ENCODE results near the gene KLHDC9. TPM values are rescaled to one million over a fixed set of nuclear protein-coding genes. Genes with fewer than 3 reads are reported as not detected.
A peak's percentile ranks its signal among the peaks of the same experiment; 100 is the strongest.

Gene KLHDC9
- total and polyA plus RNA-seq, 2 donors from 2014 or later = 21.9 to 32.2 TPM

GRCh38 chr1:161086457-161086856 lies 11.7 kb upstream of the KLHDC9 start:
- no peak for FAIRE-seq
- Histone ChIP-seq H3K27ac (ENCODE audit: low read depth in 2 of 2, low read length in 2 of 2) (no peak overlapping the region), H3K9ac (ENCODE audit: low read length in 3 of 3) (no peak overlapping the region), H3K9me3 (ENCODE audit: control insufficient read depth in 2 of 3, insufficient read depth in 1 of 3, low read length in 3 of 3) (no peaks in the 10 kb centered on the region), H3K36me3 (ENCODE audit: control insufficient read depth in 2 of 3, insufficient read depth in 3 of 3, low read length in 3 of 3) (no peaks in the 10 kb centered on the region), H3K27me3 (ENCODE audit: control insufficient read depth, insufficient read depth, low read length) (no peaks in the 10 kb centered on the region), H3K4me1 (ENCODE audit: control insufficient read depth in 2 of 3, insufficient read depth in 2 of 3, low read depth in 1 of 3, low read length in 3 of 3) (peaks cover 0 to 9% (median 7%) of the 10 kb centered on the region in 3 donors), H3K4me3 (ENCODE audit: low read length in 3 of 3) (no peak overlapping the region)
- intact Hi-C loops (cut with DNase I) = loop anchor here (5.0 kb wide), 1 partner anchor 84 kb away; no protein-coding TSS in a partner anchor
- no peak for DNase-seq
- no peak for TF ChIP-seq CTCF (IDR thresholded peaks at IDR 0.05; ENCODE audit: borderline replicate concordance, extremely low read depth, insufficient read depth)

- H3K4me1 ChIP-seq (ENCODE audit: control insufficient read depth in 2 of 3, insufficient read depth in 2 of 3, low read depth in 1 of 3, low read length in 3 of 3) = peaks cover 0 to 9% (median 7%) of the 10 kb centered on the region in 3 donors
- peak overlapping the region; percentile 69 to 72 for H3K27ac ChIP-seq (ENCODE audit: low read depth in 2 of 2, low read length in 2 of 2)
- no peak for FAIRE-seq
Measured at GRCh38 chr1:161088587-161089110, 9.5 kb upstream of the KLHDC9 start.

DNA sequence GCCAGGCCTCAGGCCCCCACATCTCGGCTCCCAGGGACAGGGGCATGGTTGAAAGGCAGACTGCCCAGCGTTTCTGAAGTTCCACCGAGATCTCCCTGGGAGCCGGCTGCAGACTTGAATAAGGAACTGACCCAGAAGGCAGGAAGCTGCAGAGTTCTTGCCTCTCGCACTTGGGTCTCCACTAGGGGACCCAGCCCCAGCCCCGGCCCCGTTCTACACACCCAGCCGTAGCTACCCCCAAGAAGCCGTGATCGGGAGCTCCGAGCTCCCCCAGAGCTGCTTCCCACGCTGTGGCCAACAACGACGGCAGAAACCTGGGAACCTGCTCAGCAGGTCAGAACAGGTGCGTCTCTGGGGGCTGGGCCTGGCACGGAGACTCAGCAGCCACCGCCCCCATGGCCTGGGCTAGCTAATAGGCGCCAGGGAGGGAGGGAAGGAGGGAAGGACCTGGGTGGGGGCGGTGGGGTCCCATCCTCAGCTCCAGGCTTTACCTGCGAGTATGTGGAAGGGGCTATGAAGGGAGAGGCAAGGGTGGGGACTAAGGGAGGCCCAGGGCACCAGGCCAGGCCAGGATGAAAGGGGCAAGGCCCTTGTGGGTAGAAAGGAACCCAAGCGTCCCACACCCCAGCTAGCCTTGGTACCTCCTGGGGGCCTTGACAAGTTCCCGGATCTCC lies 8.8 kb upstream of the KLHDC9 start, which contains the start of gene NECTIN4:
Gene NECTIN4, minus strand, starts transcription at position 308 of the 674 bp plus-strand sequence. Its CDS starts 262 bp downstream, at position 46.
- no peak for TF ChIP-seq CTCF (IDR thresholded peaks at IDR 0.05; ENCODE audit: borderline replicate concordance, extremely low read depth, insufficient read depth)
- no peak for FAIRE-seq
- Histone ChIP-seq H3K9ac (ENCODE audit: low read length in 3 of 3) (peak within 1 kb of the TSS in 2 of 3 donors; percentile 24 to 44), H3K36me3 (ENCODE audit: control insufficient read depth in 2 of 3, insufficient read depth in 3 of 3, low read length in 3 of 3) (no peaks in the 10 kb centered on the region), H3K27ac (ENCODE audit: low read depth in 2 of 2, low read length in 2 of 2) (peak within 1 kb of the TSS; percentile 69 to 72), H3K9me3 (ENCODE audit: control insufficient read depth in 2 of 3, insufficient read depth in 1 of 3, low read length in 3 of 3) (no peaks in the 10 kb centered on the region), H3K27me3 (ENCODE audit: control insufficient read depth, insufficient read depth, low read length) (no peaks in the 10 kb centered on the region), H3K4me3 (ENCODE audit: low read length in 3 of 3) (peak within 1 kb of the TSS in 2 of 3 donors; percentile 34 to 45), H3K4me1 (ENCODE audit: control insufficient read depth in 2 of 3, insufficient read depth in 2 of 3, low read depth in 1 of 3, low read length in 3 of 3) (peaks cover 0 to 9% (median 4%) of the 10 kb centered on the region in 3 donors)
- intact Hi-C loops (cut with DNase I) = loop anchor here (5.0 kb wide), 1 partner anchor 87 kb away; no protein-coding TSS in a partner anchor
- peak; percentile 61 to 89 (median 69) for DNase-seq

More at GRCh38 chr1:161088587-161089110, 9.5 kb upstream of the KLHDC9 start:
- DNase-seq = no peak
- H3K27me3 ChIP-seq (ENCODE audit: control insufficient read depth, insufficient read depth, low read length) = no peaks in the 10 kb centered on the region
- H3K9me3 ChIP-seq (ENCODE audit: control insufficient read depth in 2 of 3, insufficient read depth in 1 of 3, low read length in 3 of 3) = no peaks in the 10 kb centered on the region
- no peaks in the 10 kb centered on the region for H3K36me3 ChIP-seq (ENCODE audit: control insufficient read depth in 2 of 3, insufficient read depth in 3 of 3, low read length in 3 of 3)
- TF ChIP-seq CTCF (IDR thresholded peaks at IDR 0.05; ENCODE audit: borderline replicate concordance, extremely low read depth, insufficient read depth) = no peak
- intact Hi-C loops (cut with DNase I) = loop anchor here (5.0 kb wide), 1 partner anchor 86 kb away; no protein-coding TSS in a partner anchor
- H3K4me3 ChIP-seq (ENCODE audit: low read length in 3 of 3) = peak overlapping the region in 2 of 3 donors; percentile 34 to 45
- peak overlapping the region in 2 of 3 donors; percentile 24 to 44 for H3K9ac ChIP-seq (ENCODE audit: low read length in 3 of 3)
